Measurements from ENCODE around the gene ECM2.
"Not testable (repeated sequence)": the region's sequence is repeated elsewhere in the genome, so short reads cannot be mapped to it uniquely, and the experiment has no call there.

- TF ChIP-seq, protein P1, sequence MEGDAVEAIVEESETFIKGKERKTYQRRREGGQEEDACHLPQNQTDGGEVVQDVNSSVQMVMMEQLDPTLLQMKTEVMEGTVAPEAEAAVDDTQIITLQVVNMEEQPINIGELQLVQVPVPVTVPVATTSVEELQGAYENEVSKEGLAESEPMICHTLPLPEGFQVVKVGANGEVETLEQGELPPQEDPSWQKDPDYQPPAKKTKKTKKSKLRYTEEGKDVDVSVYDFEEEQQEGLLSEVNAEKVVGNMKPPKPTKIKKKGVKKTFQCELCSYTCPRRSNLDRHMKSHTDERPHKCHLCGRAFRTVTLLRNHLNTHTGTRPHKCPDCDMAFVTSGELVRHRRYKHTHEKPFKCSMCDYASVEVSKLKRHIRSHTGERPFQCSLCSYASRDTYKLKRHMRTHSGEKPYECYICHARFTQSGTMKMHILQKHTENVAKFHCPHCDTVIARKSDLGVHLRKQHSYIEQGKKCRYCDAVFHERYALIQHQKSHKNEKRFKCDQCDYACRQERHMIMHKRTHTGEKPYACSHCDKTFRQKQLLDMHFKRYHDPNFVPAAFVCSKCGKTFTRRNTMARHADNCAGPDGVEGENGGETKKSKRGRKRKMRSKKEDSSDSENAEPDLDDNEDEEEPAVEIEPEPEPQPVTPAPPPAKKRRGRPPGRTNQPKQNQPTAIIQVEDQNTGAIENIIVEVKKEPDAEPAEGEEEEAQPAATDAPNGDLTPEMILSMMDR (IDR thresholded peaks at IDR 0.05) = not testable (repeated sequence)
- TF ChIP-seq POLR2A, EP300, POLR2AphosphoS5 (IDR thresholded peaks at IDR 0.05): not testable (repeated sequence)
These were observed 36.1 kb upstream of the ECM2 start for GRCh38 chr9:92571871-92572270.

All from sigmoid colon (tissue), 4 donors.